ENCODE measurements around the gene SH3RF2.
A peak's percentile ranks its signal among the peaks of the same experiment; 100 is the strongest.
"Not testable (repeated sequence)": the region's sequence is repeated elsewhere in the genome, so short reads cannot be mapped to it uniquely, and the experiment has no call there.

SH3RF2 gene

DNA sequence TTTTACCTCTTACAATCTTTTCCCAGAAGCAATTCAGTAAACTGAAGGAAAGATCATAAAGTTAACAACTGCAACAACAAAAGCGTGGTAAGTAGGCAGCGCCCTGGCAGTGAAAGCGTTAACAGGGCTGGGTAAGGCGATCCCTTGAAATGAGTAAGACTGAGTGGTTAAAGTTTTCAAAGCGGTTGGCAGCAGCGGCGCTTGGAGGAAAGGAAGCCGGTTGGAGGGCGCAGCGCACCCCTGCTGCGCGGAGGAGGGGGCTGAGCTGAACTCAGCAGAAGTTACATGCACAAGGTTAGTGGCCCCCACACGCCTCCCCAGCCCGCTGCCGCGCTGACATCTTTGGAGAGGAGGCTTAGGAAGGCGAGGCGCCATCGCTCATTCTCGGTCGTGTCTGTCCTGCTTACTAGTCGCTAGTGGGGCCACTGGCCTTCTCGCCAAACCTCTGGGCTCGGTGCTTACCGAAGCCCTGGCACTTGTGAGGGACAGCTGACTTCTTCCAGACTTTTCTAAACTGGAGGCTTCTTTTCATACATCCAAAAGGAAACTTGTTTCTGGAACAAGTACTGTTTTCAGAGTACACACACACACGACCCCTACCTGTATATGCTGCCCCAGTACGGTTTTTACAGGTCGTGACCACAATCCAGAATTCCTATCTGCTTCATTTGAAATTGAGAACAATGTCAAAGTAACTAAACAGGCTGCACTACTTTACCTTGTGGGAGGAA, at the start of gene SH3RF2:
TSS of gene SH3RF2 (plus strand) at position 178 of the 731 bp plus-strand sequence. CDS start 1,351 bp downstream, outside the sequence.
- DNase-seq, result peak; percentile 20

GRCh38 chr5:145887217-145887616, 49.2 kb upstream of the SH3RF2 start:
- no peak for DNase-seq
- no peak for ATAC-seq

More for the DNA sequence above, at the start of gene SH3RF2:
- ATAC-seq, result peak; percentile 34

DNA sequence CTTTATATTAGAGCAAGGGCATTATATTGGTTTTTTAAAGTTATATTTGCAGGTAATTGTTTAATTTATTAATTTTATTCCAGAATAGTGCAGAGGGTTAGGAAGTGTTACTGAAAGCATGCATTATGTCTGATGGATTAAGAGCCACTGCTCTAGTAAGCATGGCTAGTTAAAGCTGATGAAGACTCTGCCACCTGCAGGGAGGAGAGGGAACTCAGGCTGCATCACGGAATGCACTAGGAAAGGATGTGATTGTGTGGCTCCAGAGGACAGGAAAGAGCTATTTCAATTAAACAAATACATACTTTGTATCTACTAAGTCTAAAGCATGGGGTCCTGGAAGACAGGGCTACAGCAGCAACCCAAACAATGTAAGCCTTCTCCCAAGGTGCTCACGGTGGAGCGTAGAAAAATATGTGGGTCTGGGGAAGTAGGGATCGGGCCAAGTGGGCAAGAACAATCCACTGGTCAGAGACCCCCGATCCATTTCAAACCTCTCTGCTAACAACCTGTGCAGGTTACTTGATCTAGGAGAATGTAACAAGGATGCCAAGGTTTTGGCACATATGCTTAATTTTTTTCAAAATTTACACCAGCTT, 48.3 kb upstream of the SH3RF2 start:
- ATAC-seq, result no peak
- DNase-seq, result no peak

DNA sequence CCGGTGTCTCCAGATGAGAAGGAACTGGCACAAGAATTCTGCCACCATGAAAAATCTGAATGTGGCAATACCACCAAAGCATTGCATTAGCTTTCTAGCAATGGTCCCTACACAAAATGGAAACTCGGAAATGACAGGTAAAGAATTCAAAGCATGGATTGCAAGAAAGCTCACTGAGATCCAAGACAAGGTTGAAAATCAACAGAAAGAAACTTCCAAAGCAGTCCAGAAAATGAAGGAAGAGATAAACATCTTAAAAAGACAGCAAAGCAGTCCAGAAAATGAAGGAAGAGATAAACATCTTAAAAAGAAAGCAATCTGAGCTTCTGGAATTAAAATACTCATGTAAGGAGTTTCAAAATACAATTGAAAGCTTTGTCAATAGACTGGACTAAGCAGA, 46.8 kb upstream of the SH3RF2 start:
- no peak for ATAC-seq
- DNase-seq, result no peak

DNA sequence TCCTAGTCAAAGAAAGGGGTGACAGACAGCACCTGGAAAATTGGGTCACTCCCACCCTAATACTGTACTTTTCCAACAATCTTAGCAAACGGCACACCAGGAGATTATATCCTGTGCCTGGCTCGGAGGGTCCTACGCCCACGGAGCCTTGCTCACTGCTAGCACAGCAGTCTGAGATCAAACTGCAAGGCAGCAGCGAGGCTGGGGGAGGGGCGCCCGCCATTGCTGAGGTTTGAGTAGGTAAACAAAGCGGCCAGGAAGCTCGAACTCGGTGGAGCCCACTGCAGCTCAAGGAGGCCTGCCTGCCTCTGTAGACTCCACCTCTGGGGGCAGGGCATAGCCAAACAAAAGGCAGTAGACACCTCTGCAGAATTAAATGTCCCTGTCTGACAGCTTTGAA, 45.0 kb upstream of the SH3RF2 start:
- not testable (repeated sequence) for ATAC-seq, DNase-seq

GRCh38 chr5:145898171-145898570, 38.2 kb upstream of the SH3RF2 start:
- DNase-seq, result no peak
- ATAC-seq, result no peak

GRCh38 chr5:145902421-145902820, 34.0 kb upstream of the SH3RF2 start:
- DNase-seq (no peak), ATAC-seq (no peak)

GRCh38 chr5:145903113-145903512, 33.3 kb upstream of the SH3RF2 start:
- ATAC-seq, result no peak
- DNase-seq, result no peak

GRCh38 chr5:145903867-145904266, 32.5 kb upstream of the SH3RF2 start:
- no peak for ATAC-seq

DNA sequence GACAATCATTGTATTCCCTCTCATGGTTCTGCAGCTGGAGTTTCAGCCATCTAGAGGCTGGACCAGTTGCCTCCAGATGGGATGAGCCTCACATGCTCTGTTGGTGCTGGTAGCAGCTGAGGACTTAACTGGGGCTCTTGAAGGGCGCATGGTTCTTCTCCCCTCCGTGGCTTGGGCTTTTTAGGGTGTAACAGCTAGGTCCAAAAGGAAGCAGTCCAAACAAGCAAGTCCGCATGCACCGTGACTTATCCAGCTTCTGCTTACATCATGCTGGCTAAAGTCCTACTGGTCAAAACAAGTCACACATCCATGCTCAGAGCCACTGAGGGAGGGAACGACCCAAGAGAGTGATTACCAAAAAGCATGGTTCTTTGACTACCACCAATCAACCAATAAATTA, 31.6 kb upstream of the SH3RF2 start:
- no peak for ATAC-seq

More at GRCh38 chr5:145903867-145904266, 32.5 kb upstream of the SH3RF2 start:
- DNase-seq, result no peak

GRCh38 chr5:145906401-145906800, 30.0 kb upstream of the SH3RF2 start:
- DNase-seq (no peak), ATAC-seq (no peak)

More for the DNA sequence above, 31.6 kb upstream of the SH3RF2 start:
- no peak for DNase-seq

DNA sequence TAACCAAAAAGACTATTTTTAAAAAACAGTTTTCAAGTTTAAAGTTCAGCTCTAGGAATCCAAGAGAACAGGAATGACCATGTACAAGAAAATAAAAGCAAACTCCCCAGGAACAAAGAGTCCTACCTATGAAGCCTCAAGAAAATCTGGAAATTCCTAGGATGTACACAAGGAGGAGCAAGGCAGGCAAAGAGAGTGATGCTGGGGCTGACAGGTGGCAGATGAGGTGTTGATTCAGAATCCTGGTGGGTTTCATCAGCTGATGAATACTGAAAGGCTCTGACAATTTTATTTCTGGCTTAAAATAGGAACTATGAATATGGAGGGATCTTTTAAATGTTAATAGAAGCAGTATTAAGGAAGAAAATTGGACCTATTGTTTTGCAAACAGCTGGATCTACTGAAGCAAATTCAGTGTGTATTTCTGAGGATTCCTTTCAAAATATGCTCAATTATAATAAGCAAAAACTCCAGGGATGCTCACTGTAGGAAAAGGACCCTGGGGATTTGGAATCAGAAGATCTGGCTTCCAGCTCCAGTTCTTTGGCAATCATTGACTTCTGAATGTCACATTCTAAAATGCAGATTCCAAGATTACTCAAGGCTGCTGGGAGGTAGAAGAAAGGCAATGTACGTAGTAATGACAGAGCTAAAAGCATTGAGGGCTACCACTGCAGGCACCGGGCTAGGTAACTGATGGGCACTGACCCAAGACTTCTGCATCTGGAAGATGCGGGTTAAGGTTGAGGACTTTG, 28.0 kb upstream of the SH3RF2 start:
- DNase-seq (no peak), ATAC-seq (no peak)

- ATAC-seq (no peak), DNase-seq (no peak)
These were observed 25.2 kb upstream of the SH3RF2 start for GRCh38 chr5:145911164-145911563.

- no peak for ATAC-seq
- DNase-seq, result no peak
These were observed 24.4 kb upstream of the SH3RF2 start for GRCh38 chr5:145912019-145912418.

DNA sequence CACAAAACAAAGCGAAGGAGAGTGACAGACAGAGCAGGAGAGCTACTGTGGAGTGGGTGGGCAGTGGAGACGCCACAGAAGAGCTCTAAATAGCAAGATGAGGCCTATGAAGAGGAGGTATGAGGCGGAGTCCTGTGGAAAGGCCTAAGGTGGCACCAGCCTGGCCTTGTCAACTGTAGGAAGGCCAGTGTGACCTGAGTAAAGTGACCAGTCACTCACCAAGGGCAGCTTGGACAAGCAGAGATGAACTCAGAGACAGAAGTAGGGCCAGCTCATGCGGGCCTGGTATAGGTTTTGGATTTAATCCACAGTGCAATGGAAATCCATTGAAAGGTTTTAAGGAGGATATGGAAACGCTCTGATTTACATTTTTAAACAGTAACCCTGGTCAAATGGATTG, 23.8 kb upstream of the SH3RF2 start:
- DNase-seq (no peak), ATAC-seq (no peak)

DNA sequence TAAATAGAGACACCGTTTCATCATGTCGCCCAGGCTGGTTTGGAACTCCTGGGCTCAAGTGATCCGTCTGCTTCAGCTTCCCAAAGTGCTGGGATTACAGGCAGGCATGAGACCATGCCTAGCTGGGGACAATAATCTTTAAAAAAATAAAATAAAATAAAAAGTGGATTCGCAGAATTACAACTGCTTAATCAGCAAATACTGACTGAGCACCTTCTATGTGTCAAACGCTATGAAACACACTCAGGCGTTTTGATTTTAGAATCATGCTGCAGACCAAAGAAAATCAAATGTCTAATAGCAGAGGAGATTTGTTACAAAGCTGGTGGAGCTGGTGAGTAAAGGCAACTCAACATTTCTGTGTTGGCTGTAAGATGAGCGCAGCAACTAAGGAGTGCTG, 22.7 kb upstream of the SH3RF2 start:
- ATAC-seq (no peak), DNase-seq (no peak)

DNA sequence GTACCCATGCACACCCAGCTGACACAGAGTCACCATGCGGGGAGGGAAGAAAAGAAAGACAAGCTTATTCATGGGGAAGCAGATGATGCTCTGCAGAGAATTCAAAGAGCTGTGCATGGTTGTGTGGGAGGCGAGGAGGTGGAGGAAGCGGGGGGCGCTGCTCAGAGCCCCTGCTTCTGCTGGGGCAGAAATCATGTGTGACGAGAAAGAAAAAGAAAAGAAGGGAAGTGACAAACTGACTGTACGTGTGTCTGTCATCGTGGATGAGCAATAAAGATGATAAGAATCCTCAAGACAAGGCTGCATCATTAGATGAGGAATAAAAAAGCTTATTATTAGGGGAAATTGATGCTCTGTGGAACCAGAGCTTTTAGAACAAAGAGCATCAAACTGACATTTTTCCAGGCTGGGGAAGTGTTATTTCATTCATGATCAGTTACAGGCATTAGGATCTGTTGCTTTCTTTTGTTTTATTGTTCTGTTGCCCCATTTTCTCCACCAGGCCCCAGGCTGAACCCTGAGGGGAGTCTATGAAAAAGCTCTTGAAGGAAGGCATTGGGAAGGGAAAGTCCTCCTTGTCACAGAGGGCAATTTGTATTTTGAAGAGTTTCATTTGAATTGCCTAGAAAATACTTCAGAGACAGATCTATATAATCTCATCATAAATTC, 20.3 kb upstream of the SH3RF2 start:
- no peak for ATAC-seq
- DNase-seq, result no peak

DNA sequence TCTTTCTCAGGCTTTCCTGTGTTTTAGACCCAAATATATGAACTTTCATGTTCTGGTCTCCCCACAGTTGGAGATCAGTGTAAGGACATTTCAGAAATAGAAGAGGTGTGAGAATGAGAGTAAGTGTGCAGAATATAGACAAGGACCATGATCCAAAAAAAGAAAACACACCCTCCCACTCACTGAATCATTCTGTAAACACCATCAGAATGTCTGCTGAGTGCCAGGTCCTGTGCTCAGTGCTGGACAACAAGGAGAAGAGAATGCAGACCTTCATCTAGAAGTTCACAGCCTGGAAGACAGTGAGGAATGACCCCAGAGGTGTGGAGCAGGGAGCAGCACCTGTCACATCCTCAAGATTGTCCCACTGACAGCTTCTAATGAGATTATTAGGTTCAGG, 19.1 kb upstream of the SH3RF2 start:
- ATAC-seq, result no peak
- no peak for DNase-seq

DNA sequence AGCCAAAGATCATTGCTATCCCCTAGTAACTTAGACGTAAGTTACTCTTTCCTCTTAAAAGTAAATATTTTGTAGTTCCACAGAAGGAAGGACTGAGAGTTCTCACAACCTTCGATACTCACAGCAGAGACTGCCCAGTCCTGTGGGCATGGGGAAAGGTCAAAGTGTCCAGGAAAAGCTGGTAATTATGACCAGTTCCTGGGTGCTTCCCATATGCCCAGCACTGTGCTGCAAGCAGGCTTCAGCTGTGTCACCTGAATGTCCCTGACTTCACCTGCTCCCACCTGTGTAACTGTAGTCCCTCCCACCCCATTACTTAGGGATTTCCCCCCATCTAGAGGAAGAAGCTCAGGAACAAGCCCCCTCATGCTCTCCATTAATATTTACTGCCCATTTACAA, 18.0 kb upstream of the SH3RF2 start:
- no peak for ATAC-seq

DNA sequence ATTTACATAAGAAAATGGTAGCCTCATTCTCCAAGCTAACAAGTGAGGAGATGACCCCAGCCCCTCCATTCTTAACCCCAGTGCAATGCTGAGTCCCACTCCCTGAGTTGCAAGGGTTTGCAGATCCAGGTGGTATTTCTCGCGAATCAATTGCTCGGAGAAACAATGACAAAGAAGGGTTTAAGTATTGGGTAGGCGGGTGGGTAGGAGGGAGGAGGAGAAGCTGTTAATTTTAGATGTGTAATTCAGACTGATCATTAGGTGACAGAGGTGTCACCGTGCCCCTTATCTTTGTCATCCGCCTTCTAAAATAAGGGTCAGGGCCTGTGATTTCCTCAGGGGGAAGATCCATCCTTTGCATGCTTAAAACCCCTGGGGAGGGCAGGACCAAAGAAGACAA, 17.0 kb upstream of the SH3RF2 start:
- ATAC-seq (no peak), DNase-seq (no peak)

More for the DNA sequence above, 18.0 kb upstream of the SH3RF2 start:
- DNase-seq, result no peak

- DNase-seq, result no peak
- ATAC-seq, result no peak
These were observed 15.7 kb upstream of the SH3RF2 start for GRCh38 chr5:145920542-145921210.

- DNase-seq, result no peak
- no peak for ATAC-seq
These were observed 15.2 kb upstream of the SH3RF2 start for GRCh38 chr5:145921211-145921610.

Measured in stimulated activated naive CD8-positive, alpha-beta T cell treated with anti-CD3 and anti-CD28 coated beads, Interleukin-15, Interleukin-2, amounts not matched to agents 100 U/mL and 50 U/mL, for 24 hours (primary cell).